Measurements from ENCODE around the gene GBE1.

GBE1 gene

DNA sequence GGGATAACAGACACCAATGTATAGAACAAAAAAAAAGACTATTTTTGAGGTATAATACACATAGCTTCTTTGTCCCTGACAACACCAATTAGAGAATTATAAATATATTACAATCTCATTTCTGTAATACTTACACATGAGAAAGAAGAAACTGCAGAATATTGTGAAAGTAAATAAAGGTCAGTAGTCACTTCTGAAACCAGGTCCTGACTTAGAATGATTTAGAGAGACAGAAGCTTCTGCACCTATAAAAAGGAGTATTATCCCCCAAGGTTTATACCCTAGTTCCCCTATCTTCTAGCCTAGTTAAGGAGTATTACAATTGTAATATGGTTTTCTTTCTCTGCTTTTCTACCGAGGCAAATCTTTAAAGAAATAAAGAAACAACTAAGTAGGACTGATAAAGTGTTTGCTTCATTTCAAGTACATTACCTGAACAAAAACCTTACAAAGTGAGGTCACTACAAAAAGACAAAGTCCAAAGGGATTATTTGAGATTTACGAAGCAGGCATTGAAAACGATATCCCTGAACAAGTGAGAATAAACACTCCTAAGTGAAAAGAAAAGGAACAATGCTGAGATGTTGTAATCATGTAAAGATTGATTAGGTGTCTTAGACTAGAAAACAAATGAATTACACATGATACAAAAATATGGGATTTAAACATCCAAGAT, 103.0 kb downstream of the GBE1 start:
- Histone ChIP-seq H3K27me3 (ENCODE audit: control insufficient read depth, insufficient read depth, low read length) (no peaks in the 10 kb centered on the region), H3K4me3 (ENCODE audit: low read length) (no peak overlapping the region), H3K4me1 (ENCODE audit: control insufficient read depth, insufficient read depth, low read length) (no peaks in the 10 kb centered on the region), H3K36me3 (ENCODE audit: insufficient read depth, low read length) (no peaks in the 10 kb centered on the region), H3K9me3 (replicated peaks; ENCODE audit: low read length) (no peaks in the 10 kb centered on the region), H3K9ac (ENCODE audit: low read depth, low read length) (no peak overlapping the region), H3K4me2 (ENCODE audit: low read length) (no peak overlapping the region)

GRCh38 chr3:81651139-81651538, 110.3 kb downstream of the GBE1 start:
- Histone ChIP-seq H3K9ac (ENCODE audit: low read depth, low read length) (no peak overlapping the region), H3K4me1 (ENCODE audit: control insufficient read depth, insufficient read depth, low read length) (no peaks in the 10 kb centered on the region), H3K36me3 (ENCODE audit: insufficient read depth, low read length) (peaks cover 4% of the 10 kb centered on the region), H3K4me3 (ENCODE audit: low read length) (no peak overlapping the region), H3K9me3 (replicated peaks; ENCODE audit: low read length) (no peaks in the 10 kb centered on the region), H3K4me2 (ENCODE audit: low read length) (no peak overlapping the region), H3K27me3 (ENCODE audit: control insufficient read depth, insufficient read depth, low read length) (no peaks in the 10 kb centered on the region)

- peaks cover 13% of the 10 kb centered on the region for H3K36me3 ChIP-seq (ENCODE audit: insufficient read depth, low read length)
- no peak overlapping the region for H3K4me2 ChIP-seq (ENCODE audit: low read length)
- no peak overlapping the region for H3K9ac ChIP-seq (ENCODE audit: low read depth, low read length)
- no peaks in the 10 kb centered on the region for H3K4me1 ChIP-seq (ENCODE audit: control insufficient read depth, insufficient read depth, low read length)
- H3K4me3 ChIP-seq (ENCODE audit: low read length), result no peak overlapping the region
- H3K9me3 ChIP-seq (replicated peaks; ENCODE audit: low read length), result no peaks in the 10 kb centered on the region
- H3K27me3 ChIP-seq (ENCODE audit: control insufficient read depth, insufficient read depth, low read length), result no peaks in the 10 kb centered on the region
Observed at GRCh38 chr3:81650187-81650586, 111.3 kb downstream of the GBE1 start.

- H3K4me1 ChIP-seq (ENCODE audit: control insufficient read depth, insufficient read depth, low read length), result no peaks in the 10 kb centered on the region
- no peak overlapping the region for H3K4me2 ChIP-seq (ENCODE audit: low read length)
- no peak overlapping the region for H3K4me3 ChIP-seq (ENCODE audit: low read length)
- no peaks in the 10 kb centered on the region for H3K27me3 ChIP-seq (ENCODE audit: control insufficient read depth, insufficient read depth, low read length)
- peaks cover 29% of the 10 kb centered on the region for H3K36me3 ChIP-seq (ENCODE audit: insufficient read depth, low read length)
- H3K9ac ChIP-seq (ENCODE audit: low read depth, low read length), result no peak overlapping the region
- no peaks in the 10 kb centered on the region for H3K9me3 ChIP-seq (replicated peaks; ENCODE audit: low read length)
Observed at GRCh38 chr3:81645248-81645647, 116.2 kb downstream of the GBE1 start.

GRCh38 chr3:81643721-81644120, 117.7 kb downstream of the GBE1 start:
- H3K9me3 ChIP-seq (replicated peaks; ENCODE audit: low read length), result no peaks in the 10 kb centered on the region
- no peak overlapping the region for H3K4me2 ChIP-seq (ENCODE audit: low read length)
- no peak overlapping the region for H3K9ac ChIP-seq (ENCODE audit: low read depth, low read length)
- H3K4me1 ChIP-seq (ENCODE audit: control insufficient read depth, insufficient read depth, low read length), result no peaks in the 10 kb centered on the region
- H3K36me3 ChIP-seq (ENCODE audit: insufficient read depth, low read length), result peaks cover 34% of the 10 kb centered on the region
- H3K27me3 ChIP-seq (ENCODE audit: control insufficient read depth, insufficient read depth, low read length), result no peaks in the 10 kb centered on the region
- no peak overlapping the region for H3K4me3 ChIP-seq (ENCODE audit: low read length)

GRCh38 chr3:81638480-81638879, 123.0 kb downstream of the GBE1 start:
- Histone ChIP-seq H3K4me3 (ENCODE audit: low read length) (no peak overlapping the region), H3K4me1 (ENCODE audit: control insufficient read depth, insufficient read depth, low read length) (no peaks in the 10 kb centered on the region), H3K4me2 (ENCODE audit: low read length) (no peak overlapping the region), H3K36me3 (ENCODE audit: insufficient read depth, low read length) (peaks cover 19% of the 10 kb centered on the region), H3K27me3 (ENCODE audit: control insufficient read depth, insufficient read depth, low read length) (no peaks in the 10 kb centered on the region), H3K9me3 (replicated peaks; ENCODE audit: low read length) (no peaks in the 10 kb centered on the region), H3K9ac (ENCODE audit: low read depth, low read length) (no peak overlapping the region)

- no peaks in the 10 kb centered on the region for H3K4me1 ChIP-seq (ENCODE audit: control insufficient read depth, insufficient read depth, low read length)
Observed at GRCh38 chr3:81632659-81633058, 128.8 kb downstream of the GBE1 start.

GRCh38 chr3:81624756-81625155, 136.7 kb downstream of the GBE1 start:
- no peak overlapping the region for H3K4me3 ChIP-seq (ENCODE audit: low read length)
- no peak overlapping the region for H3K4me2 ChIP-seq (ENCODE audit: low read length)
- H3K4me1 ChIP-seq (ENCODE audit: control insufficient read depth, insufficient read depth, low read length), result no peaks in the 10 kb centered on the region
- no peaks in the 10 kb centered on the region for H3K27me3 ChIP-seq (ENCODE audit: control insufficient read depth, insufficient read depth, low read length)
- no peaks in the 10 kb centered on the region for H3K36me3 ChIP-seq (ENCODE audit: insufficient read depth, low read length)
- H3K9ac ChIP-seq (ENCODE audit: low read depth, low read length), result no peak overlapping the region
- no peaks in the 10 kb centered on the region for H3K9me3 ChIP-seq (replicated peaks; ENCODE audit: low read length)

More at GRCh38 chr3:81632659-81633058, 128.8 kb downstream of the GBE1 start:
- Histone ChIP-seq H3K36me3 (ENCODE audit: insufficient read depth, low read length) (peaks cover 15% of the 10 kb centered on the region), H3K9ac (ENCODE audit: low read depth, low read length) (no peak overlapping the region), H3K27me3 (ENCODE audit: control insufficient read depth, insufficient read depth, low read length) (no peaks in the 10 kb centered on the region), H3K4me3 (ENCODE audit: low read length) (no peak overlapping the region), H3K4me2 (ENCODE audit: low read length) (no peak overlapping the region), H3K9me3 (replicated peaks; ENCODE audit: low read length) (no peaks in the 10 kb centered on the region)

DNA sequence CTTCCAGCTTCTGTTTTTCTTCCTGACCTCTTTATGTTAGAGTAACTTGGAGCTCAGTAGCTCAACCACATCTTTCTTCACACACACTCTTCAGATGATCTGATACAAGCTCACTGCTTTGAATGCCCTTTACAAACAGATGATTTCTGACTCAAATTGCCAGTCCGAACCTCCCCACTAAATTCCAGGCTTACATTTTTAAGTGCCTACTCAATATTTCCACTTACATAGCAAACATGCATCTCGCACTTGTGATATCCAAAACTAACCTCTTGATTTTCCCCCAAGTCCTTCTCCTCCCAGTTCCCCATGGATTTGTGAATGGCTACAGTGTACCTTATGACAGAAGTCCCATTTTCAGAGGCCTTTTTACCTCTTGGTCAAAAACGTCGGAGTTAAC, 139.1 kb downstream of the GBE1 start:
- Histone ChIP-seq H3K9me3 (replicated peaks; ENCODE audit: low read length) (no peaks in the 10 kb centered on the region), H3K4me1 (ENCODE audit: control insufficient read depth, insufficient read depth, low read length) (no peaks in the 10 kb centered on the region), H3K4me3 (ENCODE audit: low read length) (no peak overlapping the region), H3K27me3 (ENCODE audit: control insufficient read depth, insufficient read depth, low read length) (no peaks in the 10 kb centered on the region), H3K36me3 (ENCODE audit: insufficient read depth, low read length) (no peaks in the 10 kb centered on the region), H3K9ac (ENCODE audit: low read depth, low read length) (no peak overlapping the region), H3K4me2 (ENCODE audit: low read length) (no peak overlapping the region)

- H3K4me3 ChIP-seq (ENCODE audit: low read length), result no peak overlapping the region
- no peaks in the 10 kb centered on the region for H3K27me3 ChIP-seq (ENCODE audit: control insufficient read depth, insufficient read depth, low read length)
- no peaks in the 10 kb centered on the region for H3K9me3 ChIP-seq (replicated peaks; ENCODE audit: low read length)
- no peak overlapping the region for H3K4me2 ChIP-seq (ENCODE audit: low read length)
- H3K9ac ChIP-seq (ENCODE audit: low read depth, low read length), result no peak overlapping the region
- no peaks in the 10 kb centered on the region for H3K36me3 ChIP-seq (ENCODE audit: insufficient read depth, low read length)
- no peaks in the 10 kb centered on the region for H3K4me1 ChIP-seq (ENCODE audit: control insufficient read depth, insufficient read depth, low read length)
Observed at GRCh38 chr3:81621277-81621676, 140.2 kb downstream of the GBE1 start.

GRCh38 chr3:81620849-81621248, 140.6 kb downstream of the GBE1 start:
- Histone ChIP-seq H3K9me3 (replicated peaks; ENCODE audit: low read length) (no peaks in the 10 kb centered on the region), H3K27me3 (ENCODE audit: control insufficient read depth, insufficient read depth, low read length) (no peaks in the 10 kb centered on the region), H3K36me3 (ENCODE audit: insufficient read depth, low read length) (no peaks in the 10 kb centered on the region), H3K4me3 (ENCODE audit: low read length) (no peak overlapping the region), H3K4me1 (ENCODE audit: control insufficient read depth, insufficient read depth, low read length) (no peaks in the 10 kb centered on the region), H3K9ac (ENCODE audit: low read depth, low read length) (no peak overlapping the region), H3K4me2 (ENCODE audit: low read length) (no peak overlapping the region)

DNA sequence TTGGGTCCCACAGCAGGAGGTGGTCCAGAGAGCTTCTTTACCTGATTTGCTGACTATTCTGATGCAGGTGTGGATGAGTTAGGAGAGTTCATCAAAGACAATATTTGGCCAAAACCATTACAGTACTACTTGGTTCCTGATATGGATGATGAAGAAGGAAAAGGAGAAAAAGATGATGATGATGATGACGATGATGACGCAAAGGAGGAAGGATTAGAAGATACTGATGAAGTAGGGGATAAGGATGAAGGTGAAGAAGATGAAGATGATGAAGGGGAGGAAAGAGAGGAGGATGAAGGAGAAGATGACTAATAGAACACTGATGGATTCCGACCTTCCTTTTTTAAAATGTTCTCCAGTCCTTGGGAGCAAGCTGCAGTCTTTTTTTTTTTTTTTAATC, 148.7 kb downstream of the GBE1 start:
- Histone ChIP-seq H3K27me3 (ENCODE audit: control insufficient read depth, insufficient read depth, low read length) (no peaks in the 10 kb centered on the region), H3K9me3 (replicated peaks; ENCODE audit: low read length) (no peaks in the 10 kb centered on the region), H3K9ac (ENCODE audit: low read depth, low read length) (no peak overlapping the region), H3K4me3 (ENCODE audit: low read length) (no peak overlapping the region), H3K4me1 (ENCODE audit: control insufficient read depth, insufficient read depth, low read length) (peaks cover 10% of the 10 kb centered on the region), H3K4me2 (ENCODE audit: low read length) (no peak overlapping the region), H3K36me3 (ENCODE audit: insufficient read depth, low read length) (peaks cover 11% of the 10 kb centered on the region)
